ENCODE results near the gene ROBO1.

GRCh38 chr3:78799681-78800080 is 968.1 kb downstream of the ROBO1 start:
- TF ChIP-seq CTCF (IDR thresholded peaks at IDR 0.05) (no peak), POLR2A (IDR thresholded peaks at IDR 0.05) (no peak), POLR2AphosphoS5 (IDR thresholded peaks at IDR 0.05) (no peak)
